NCI-H748 (cell line): ENCODE data around the gene EQTN.
A peak's percentile ranks its signal among the peaks of the same experiment; 100 is the strongest.

Experiments
- DNase-seq: peaks from one replicate; lab custom pipeline; 2025; ENCODE audit not compliant: unreplicated experiment; lab: John Stamatoyannopoulos, UW

The EQTN gene

GRCh38 chr9:27297050-27297449 is at the start of gene EQTN:
Gene EQTN, minus strand, starts transcription at chr9:27297150. Its CDS starts 95 bp downstream, at chr9:27297055.
- no peak for DNase-seq

- DNase-seq = no peak
Measured at GRCh38 chr9:27344776-27345175, 47.8 kb upstream of the EQTN start.

- no peak for DNase-seq
Measured at GRCh38 chr9:27341545-27342294, 44.8 kb upstream of the EQTN start.

- DNase-seq = no peak
Measured at GRCh38 chr9:27340961-27341511, 44.1 kb upstream of the EQTN start.

- no peak for DNase-seq
Measured at GRCh38 chr9:27340285-27340674, 43.3 kb upstream of the EQTN start.

GRCh38 chr9:27339661-27340284 is 42.8 kb upstream of the EQTN start:
- DNase-seq = no peak

GRCh38 chr9:27338527-27338903 is 41.6 kb upstream of the EQTN start:
- DNase-seq = no peak

GRCh38 chr9:27337833-27338526 is 41.0 kb upstream of the EQTN start:
- no peak for DNase-seq

GRCh38 chr9:27337236-27337635 is 40.3 kb upstream of the EQTN start:
- no peak for DNase-seq

GRCh38 chr9:27336829-27337228 is 39.9 kb upstream of the EQTN start:
- no peak for DNase-seq

- DNase-seq = no peak
Measured at GRCh38 chr9:27336126-27336525, 39.2 kb upstream of the EQTN start.

GRCh38 chr9:27335075-27335474 is 38.1 kb upstream of the EQTN start:
- DNase-seq = no peak

- DNase-seq = peak; percentile 83
Measured at GRCh38 chr9:27333241-27334052, 36.5 kb upstream of the EQTN start.

- DNase-seq = no peak
Measured at GRCh38 chr9:27331393-27331792, 34.4 kb upstream of the EQTN start.

GRCh38 chr9:27329291-27329690 is 32.3 kb upstream of the EQTN start:
- peak; percentile 66 for DNase-seq

- no peak for DNase-seq
Measured at GRCh38 chr9:27328483-27328882, 31.5 kb upstream of the EQTN start.

- no peak for DNase-seq
Measured at GRCh38 chr9:27311184-27311583, 14.2 kb upstream of the EQTN start.

GRCh38 chr9:27310582-27310981 is 13.6 kb upstream of the EQTN start:
- DNase-seq = no peak

- no peak for DNase-seq
Measured at GRCh38 chr9:27308691-27309390, 11.9 kb upstream of the EQTN start.

GRCh38 chr9:27304521-27304920 is 7.6 kb upstream of the EQTN start:
- DNase-seq = peak; percentile 72
